IgD-negative memory B cell (primary cell): ENCODE measurements around the gene FAM107B. TPM values are rescaled to one million over a fixed set of nuclear protein-coding genes. Genes with fewer than 3 reads are reported as not detected.

Experiments
- H3K27ac Mint-ChIP-seq, 3 donors: one replicate each; pipeline ENCODE4 v1.8.0; 2020 to 2022; ENCODE audit warnings: mild to moderate bottlenecking in 3 of 3, mixed read lengths in 3 of 3, moderate library complexity in 1 of 3
- H3K27me3 Mint-ChIP-seq: one replicate; pipeline ENCODE4 v1.8.0; 2021; ENCODE audit warnings: mixed read lengths
- H3K36me3 Mint-ChIP-seq: one replicate; pipeline ENCODE4 v1.8.0; 2020; ENCODE audit warnings: mild to moderate bottlenecking, mixed read lengths
- H3K4me1 Mint-ChIP-seq, 3 donors: one replicate each; pipeline ENCODE4 v1.8.0; 2020 to 2022; ENCODE audit warnings: mixed read lengths in 3 of 3, mild to moderate bottlenecking in 1 of 3
- H3K4me3 Mint-ChIP-seq, 4 donors: one replicate each; pipeline ENCODE4 v1.8.0; 2020 to 2022; ENCODE audit warnings: mild to moderate bottlenecking in 4 of 4, mixed read lengths in 4 of 4, moderate library complexity in 3 of 4
- H3K9me3 Mint-ChIP-seq, 3 donors: one replicate each; pipeline ENCODE4 v1.8.0; 2020 to 2021; ENCODE audit warnings: mixed read lengths in 3 of 3, mild to moderate bottlenecking in 1 of 3
- polyA plus RNA-seq: library from polyadenylated mRNA; unstranded; fragments of 300-500 nt; fragmentation: Illumina TruSeq; gene quantifications from one replicate; pipeline ENCODE4 v1.2.3, GENCODE V29; 2021

Gene FAM107B
- polyA plus RNA-seq, 1 donor from 2014 or later: 113 TPM

- H3K9me3 Mint-ChIP-seq: peaks cover 0 to 2% (median 0%) of the 10 kb centered on the region in 3 donors
- no peak overlapping the region for H3K27ac Mint-ChIP-seq
Observed at GRCh38 chr10:14681802-14682201, 92.9 kb downstream of the FAM107B start.

DNA sequence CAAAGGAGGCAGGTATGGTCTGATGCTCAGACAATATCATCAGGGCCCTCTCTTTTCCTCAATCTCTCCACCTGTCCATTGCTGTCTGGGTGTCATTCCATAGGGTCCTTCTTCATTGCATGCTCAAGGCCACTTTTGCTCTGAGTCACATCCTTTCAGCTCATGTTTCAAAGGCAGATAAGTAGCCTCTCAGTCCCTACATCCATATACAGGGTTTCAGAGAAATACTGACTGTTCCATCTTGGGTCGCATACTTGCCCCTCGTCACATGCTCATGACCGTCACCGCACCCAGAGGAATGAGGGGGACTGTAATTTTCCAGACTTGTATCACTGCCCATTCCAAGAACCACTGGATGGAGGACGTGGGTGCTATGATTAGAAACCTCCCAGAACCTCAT is 93.4 kb downstream of the FAM107B start:
- H3K4me3 Mint-ChIP-seq: no peak overlapping the region
- H3K27ac Mint-ChIP-seq: no peak overlapping the region
- H3K27me3 Mint-ChIP-seq: no peaks in the 10 kb centered on the region
- peaks cover 0 to 6% (median 0%) of the 10 kb centered on the region in 3 donors for H3K4me1 Mint-ChIP-seq
- peaks cover 0 to 2% (median 0%) of the 10 kb centered on the region in 3 donors for H3K9me3 Mint-ChIP-seq
- peaks cover 3% of the 10 kb centered on the region for H3K36me3 Mint-ChIP-seq

More at GRCh38 chr10:14681802-14682201, 92.9 kb downstream of the FAM107B start:
- Mint-ChIP-seq H3K4me1 (peaks cover 0 to 5% (median 0%) of the 10 kb centered on the region in 3 donors), H3K36me3 (peaks cover 3% of the 10 kb centered on the region), H3K27me3 (no peaks in the 10 kb centered on the region), H3K4me3 (no peak overlapping the region)

DNA sequence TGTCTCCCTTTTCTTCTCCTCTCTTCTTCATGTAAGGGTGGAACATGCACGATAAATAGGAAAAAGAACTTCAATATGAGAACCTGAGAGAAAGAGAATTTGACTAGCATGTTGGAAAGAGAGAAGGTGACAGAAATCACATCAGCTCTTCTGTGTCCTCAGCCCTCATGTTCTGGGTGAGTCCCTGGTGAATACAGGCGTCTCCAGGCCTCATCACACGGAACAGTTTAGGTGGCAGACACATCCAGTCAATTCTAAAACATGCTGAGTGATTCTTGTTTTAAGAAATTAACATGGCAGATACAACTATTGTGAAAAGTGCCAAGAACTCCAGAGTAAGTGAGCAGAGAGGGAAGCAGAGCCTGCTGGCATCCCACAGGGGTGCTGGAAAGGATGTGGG is 96.1 kb downstream of the FAM107B start:
- H3K27ac Mint-ChIP-seq: no peak overlapping the region
- no peaks in the 10 kb centered on the region for H3K27me3 Mint-ChIP-seq
- no peak overlapping the region for H3K4me3 Mint-ChIP-seq
- H3K4me1 Mint-ChIP-seq: peaks cover 12 to 25% (median 13%) of the 10 kb centered on the region in 3 donors
- H3K36me3 Mint-ChIP-seq: peaks cover 3% of the 10 kb centered on the region
- H3K9me3 Mint-ChIP-seq: no peaks in the 10 kb centered on the region

- no peak overlapping the region for H3K27ac Mint-ChIP-seq
- peaks cover 18 to 37% (median 21%) of the 10 kb centered on the region in 3 donors for H3K4me1 Mint-ChIP-seq
- H3K9me3 Mint-ChIP-seq: no peaks in the 10 kb centered on the region
- H3K36me3 Mint-ChIP-seq: peaks cover 3% of the 10 kb centered on the region
- no peaks in the 10 kb centered on the region for H3K27me3 Mint-ChIP-seq
- H3K4me3 Mint-ChIP-seq: no peak overlapping the region
Observed at GRCh38 chr10:14676732-14677131, 98.0 kb downstream of the FAM107B start.

- Mint-ChIP-seq H3K4me1 (peaks cover 19 to 32% (median 21%) of the 10 kb centered on the region in 3 donors), H3K27me3 (no peaks in the 10 kb centered on the region), H3K27ac (peak overlapping the region in 1 of 3 donors; percentile 19), H3K4me3 (peak overlapping the region in 2 of 4 donors; percentile 79 to 91), H3K9me3 (no peaks in the 10 kb centered on the region), H3K36me3 (no peaks in the 10 kb centered on the region)
Observed at GRCh38 chr10:14674376-14675050, 100.2 kb downstream of the FAM107B start.

DNA sequence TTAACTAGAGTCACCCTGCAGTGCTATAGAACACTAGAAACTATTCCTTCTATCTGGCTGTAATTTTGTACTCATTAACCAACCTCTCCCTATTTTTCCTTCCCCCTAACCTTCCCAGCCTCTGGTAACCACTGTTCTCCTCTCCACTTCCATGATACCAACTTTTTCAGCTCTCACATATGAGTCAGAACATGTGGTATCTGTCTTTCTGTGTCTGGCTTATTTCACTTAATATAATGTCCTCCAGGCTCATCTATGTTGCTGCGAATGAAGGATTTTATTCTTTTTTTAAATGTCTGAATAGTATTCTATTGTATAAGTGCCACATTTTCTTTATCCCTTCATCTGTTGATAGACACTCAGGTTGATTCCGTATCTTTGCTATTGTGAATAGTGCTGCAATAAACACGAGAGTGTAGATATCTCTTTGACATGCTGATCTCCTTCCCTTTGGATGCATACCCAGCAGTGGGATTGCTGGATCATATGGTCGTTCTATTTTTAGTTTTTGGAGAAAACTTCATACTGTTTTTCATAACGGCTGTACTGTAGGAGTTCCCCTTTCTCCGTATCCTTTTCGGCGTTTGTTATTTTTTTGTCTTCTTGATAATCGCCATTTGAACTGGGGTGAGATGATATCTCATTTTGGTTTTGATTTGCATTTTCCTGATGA is 101.4 kb downstream of the FAM107B start:
- H3K36me3 Mint-ChIP-seq: no peaks in the 10 kb centered on the region
- peaks cover 19 to 34% (median 21%) of the 10 kb centered on the region in 3 donors for H3K4me1 Mint-ChIP-seq
- H3K27ac Mint-ChIP-seq: peak overlapping the region in 2 of 3 donors; percentile 13 to 85
- no peaks in the 10 kb centered on the region for H3K9me3 Mint-ChIP-seq
- H3K27me3 Mint-ChIP-seq: no peaks in the 10 kb centered on the region
- peak overlapping the region; percentile 72 to 91 (median 78) for H3K4me3 Mint-ChIP-seq

GRCh38 chr10:14671386-14671831 is 103.3 kb downstream of the FAM107B start:
- H3K36me3 Mint-ChIP-seq: no peaks in the 10 kb centered on the region
- H3K9me3 Mint-ChIP-seq: peaks cover 2 to 5% (median 2%) of the 10 kb centered on the region in 3 donors
- no peaks in the 10 kb centered on the region for H3K27me3 Mint-ChIP-seq
- H3K4me3 Mint-ChIP-seq: no peak overlapping the region
- H3K4me1 Mint-ChIP-seq: peaks cover 19 to 36% (median 21%) of the 10 kb centered on the region in 3 donors
- no peak overlapping the region for H3K27ac Mint-ChIP-seq

DNA sequence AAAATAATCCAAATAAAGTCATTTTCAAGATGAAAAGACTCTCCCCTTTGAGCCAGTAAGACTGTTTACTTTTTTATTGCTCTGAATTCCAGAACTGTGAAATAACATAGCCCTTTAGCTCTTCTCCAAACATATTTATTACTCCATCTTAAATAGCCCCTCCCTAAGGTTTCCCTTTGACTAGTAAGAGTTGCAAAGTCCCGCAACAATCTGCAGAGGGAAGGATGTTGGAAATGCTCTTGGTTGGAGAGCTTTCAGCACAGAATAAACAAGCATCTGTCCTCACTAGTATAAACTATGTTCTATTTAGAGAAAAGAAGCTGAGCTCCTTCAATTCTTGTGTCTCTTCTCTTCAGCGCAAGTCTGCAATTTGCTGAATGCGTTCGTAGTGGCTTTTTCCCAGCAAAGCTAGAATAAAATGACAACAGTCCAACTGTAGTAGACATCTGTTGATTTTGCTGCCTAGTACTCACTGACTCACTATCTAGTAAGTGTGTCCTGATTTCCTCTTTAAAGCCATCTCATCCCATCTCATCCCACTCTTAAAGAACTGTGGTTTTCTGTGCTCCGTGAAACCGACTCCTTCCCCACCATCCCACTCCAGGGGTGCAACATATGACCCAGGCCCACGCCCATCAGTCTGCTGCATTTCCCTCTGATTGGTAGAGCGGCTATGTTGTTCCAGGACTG is 104.0 kb downstream of the FAM107B start:
- Mint-ChIP-seq H3K27me3 (no peaks in the 10 kb centered on the region), H3K4me3 (no peak overlapping the region), H3K4me1 (peaks cover 19 to 32% (median 21%) of the 10 kb centered on the region in 3 donors), H3K9me3 (peaks cover 7 to 12% (median 8%) of the 10 kb centered on the region in 3 donors), H3K36me3 (no peaks in the 10 kb centered on the region), H3K27ac (no peak overlapping the region)

DNA sequence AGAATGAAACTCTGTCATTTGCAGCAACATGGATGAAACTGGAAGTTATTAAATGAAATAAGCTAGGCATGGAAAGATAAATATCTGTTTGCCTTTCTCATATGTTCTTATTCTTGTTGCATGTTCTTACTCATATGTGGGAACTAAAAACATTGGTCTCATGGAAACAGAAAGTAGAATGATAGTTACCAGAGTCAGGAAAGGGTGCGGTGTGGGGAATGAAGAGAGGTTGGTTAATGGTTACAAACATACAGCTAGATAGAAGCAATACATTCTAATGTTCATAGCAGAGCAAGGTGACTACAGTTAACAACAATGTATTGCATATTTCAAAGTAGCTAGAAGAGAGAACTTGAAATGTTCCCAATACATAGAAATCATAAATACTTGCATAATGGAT is 105.1 kb downstream of the FAM107B start:
- Mint-ChIP-seq H3K36me3 (no peaks in the 10 kb centered on the region), H3K9me3 (peaks cover 9 to 12% (median 10%) of the 10 kb centered on the region in 3 donors), H3K27me3 (no peaks in the 10 kb centered on the region), H3K27ac (no peak overlapping the region), H3K4me3 (no peak overlapping the region), H3K4me1 (peaks cover 15 to 30% (median 16%) of the 10 kb centered on the region in 3 donors)

DNA sequence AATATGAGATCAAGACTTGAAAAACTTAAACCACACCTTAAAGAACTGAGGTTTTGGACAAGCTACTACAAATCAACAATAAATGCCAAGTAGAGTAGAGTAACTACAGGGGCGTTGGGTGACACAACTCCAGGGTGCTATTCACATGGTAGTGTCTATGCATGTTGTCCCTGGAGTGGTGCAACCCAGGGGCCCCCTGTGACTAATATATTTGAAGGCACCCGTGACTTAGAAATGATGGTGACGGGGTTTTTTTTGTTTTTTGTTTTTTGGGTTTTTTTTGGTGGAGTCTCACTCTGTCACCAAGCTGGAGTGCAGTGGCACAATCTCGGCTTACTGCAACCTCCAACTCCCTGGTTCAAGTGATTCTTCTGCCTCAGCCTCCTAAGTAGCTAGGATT is 106.9 kb downstream of the FAM107B start:
- peaks cover 2 to 17% (median 5%) of the 10 kb centered on the region in 3 donors for H3K4me1 Mint-ChIP-seq

DNA sequence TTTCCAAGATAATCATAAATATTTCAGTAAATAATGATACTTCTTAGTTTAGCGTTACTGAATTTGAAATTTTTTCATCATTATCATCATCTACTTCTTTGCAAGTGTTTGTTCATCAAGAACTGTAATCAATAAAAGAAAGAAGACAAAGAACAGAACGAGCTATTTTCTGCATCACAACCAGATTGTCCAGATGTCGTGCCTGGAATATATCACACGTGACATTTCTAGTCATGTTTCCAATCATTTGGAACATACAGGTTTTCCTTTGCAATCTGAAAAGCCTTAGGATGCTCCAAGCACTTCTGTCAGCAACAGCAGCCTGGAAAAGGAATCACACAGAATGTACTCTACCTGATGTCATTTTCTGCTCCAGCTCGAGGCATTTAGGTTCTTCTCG is 107.4 kb downstream of the FAM107B start:
- Mint-ChIP-seq H3K27ac (no peak overlapping the region), H3K9me3 (peaks cover 9 to 12% (median 10%) of the 10 kb centered on the region in 3 donors), H3K27me3 (no peaks in the 10 kb centered on the region), H3K4me1 (peaks cover 6 to 14% (median 7%) of the 10 kb centered on the region in 3 donors), H3K4me3 (no peak overlapping the region), H3K36me3 (no peaks in the 10 kb centered on the region)

More for the DNA sequence above, 106.9 kb downstream of the FAM107B start:
- H3K27ac Mint-ChIP-seq: no peak overlapping the region
- H3K9me3 Mint-ChIP-seq: peaks cover 9 to 12% (median 10%) of the 10 kb centered on the region in 3 donors
- H3K36me3 Mint-ChIP-seq: no peaks in the 10 kb centered on the region
- no peak overlapping the region for H3K4me3 Mint-ChIP-seq
- H3K27me3 Mint-ChIP-seq: no peaks in the 10 kb centered on the region

GRCh38 chr10:14665865-14666857 is 108.5 kb downstream of the FAM107B start:
- Mint-ChIP-seq H3K9me3 (peaks cover 9 to 12% (median 10%) of the 10 kb centered on the region in 3 donors), H3K36me3 (no peaks in the 10 kb centered on the region), H3K4me1 (peaks cover 8 to 19% (median 16%) of the 10 kb centered on the region in 3 donors), H3K27me3 (no peaks in the 10 kb centered on the region), H3K27ac (peak overlapping the region in 2 of 3 donors; percentile 3 to 73), H3K4me3 (no peak overlapping the region)

DNA sequence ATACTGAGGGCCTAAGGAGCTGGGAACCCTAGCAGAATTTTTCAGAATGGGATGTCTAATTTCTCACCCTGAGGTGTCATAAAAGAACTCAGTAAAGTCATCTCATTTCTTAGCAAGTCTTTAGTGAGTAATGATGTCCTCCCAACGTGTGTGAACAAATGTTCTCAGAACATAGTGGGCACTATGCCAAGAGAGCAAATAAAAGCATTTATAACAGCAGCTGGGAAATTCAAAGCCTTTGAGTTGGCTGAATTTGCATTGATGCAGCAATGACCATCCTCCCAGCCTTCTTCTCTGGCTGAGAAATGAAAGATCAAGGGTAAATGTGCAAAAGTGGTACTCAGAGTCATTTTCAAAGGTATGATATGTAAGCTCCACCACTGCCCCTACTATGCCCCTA is 109.4 kb downstream of the FAM107B start:
- H3K9me3 Mint-ChIP-seq: peaks cover 9 to 12% (median 10%) of the 10 kb centered on the region in 3 donors
- H3K36me3 Mint-ChIP-seq: no peaks in the 10 kb centered on the region
- no peaks in the 10 kb centered on the region for H3K27me3 Mint-ChIP-seq
- peaks cover 17 to 27% (median 25%) of the 10 kb centered on the region in 3 donors for H3K4me1 Mint-ChIP-seq
- no peak overlapping the region for H3K27ac Mint-ChIP-seq
- H3K4me3 Mint-ChIP-seq: no peak overlapping the region

DNA sequence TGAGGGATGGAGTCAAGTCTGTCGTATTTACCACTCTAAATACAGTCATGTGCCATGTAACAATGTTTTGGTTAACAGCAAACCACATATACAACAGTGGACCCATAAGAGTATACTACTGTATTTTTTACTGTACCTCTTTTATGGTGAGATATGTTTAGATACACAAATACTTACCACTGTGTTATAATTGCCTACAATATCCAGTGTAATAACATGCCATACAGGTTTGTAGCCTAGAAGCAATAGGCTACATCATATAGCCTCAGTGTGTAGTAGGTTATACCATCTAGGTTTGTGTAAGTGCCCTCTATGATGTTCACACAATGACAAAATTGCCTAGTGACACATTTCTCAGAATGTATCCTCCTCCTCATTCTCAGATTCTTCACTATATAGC is 110.4 kb downstream of the FAM107B start:
- Mint-ChIP-seq H3K27me3 (no peaks in the 10 kb centered on the region), H3K4me3 (no peak overlapping the region), H3K36me3 (no peaks in the 10 kb centered on the region), H3K9me3 (peaks cover 9 to 12% (median 10%) of the 10 kb centered on the region in 3 donors), H3K27ac (no peak overlapping the region), H3K4me1 (peaks cover 22 to 36% (median 34%) of the 10 kb centered on the region in 3 donors)
